ENCODE results near the gene TRIM36. TPM values are rescaled to one million over a fixed set of nuclear protein-coding genes. Genes with fewer than 3 reads are reported as not detected.

The TRIM36 gene
- total and polyA plus RNA-seq, 2 of the 8 experiments (the other 6 are each of a cell fraction or from before 2014, with no cell fraction given) = 8.5 to 14.1 TPM

- no peaks in the 10 kb centered on the region for H4K20me1 ChIP-seq (replicated peaks in 1 of 2; ENCODE audit: control insufficient read depth in 1 of 2, insufficient read depth in 2 of 2, low read length in 2 of 2)
- H4K91ac ChIP-seq (replicated peaks; ENCODE audit: insufficient read length, low read length) = no peak overlapping the region
- no peak overlapping the region for H2BK12ac ChIP-seq (ENCODE audit: low read depth, low read length)
- WGBS, 2 experiments (ENCODE audit: extremely low coverage in 1 of 2, insufficient coverage in 1 of 2, insufficient read length in 1 of 2, insufficient replicate concordance in 2 of 2, low coverage in 1 of 2, low lambda C conversion rate in 2 of 2, missing lambda C conversion rate in 1 of 2) = 84% methylated on average over 6 of the region's 6 CpGs; no CpG with 5 or more reads in 1 of the 2 experiments
- H3K9ac ChIP-seq (replicated peaks in 1 of 4; ENCODE audit: extremely low read depth in 1 of 4, low read depth in 3 of 4, low read length in 3 of 4) = no peak overlapping the region
- no peak overlapping the region for H3K4me2 ChIP-seq (ENCODE audit: insufficient read depth in 1 of 2, low read depth in 2 of 2, low read length in 2 of 2)
- H2BK5ac ChIP-seq (ENCODE audit: low read depth, low read length) = no peak overlapping the region
- no peaks in the 10 kb centered on the region for H3K36me3 ChIP-seq (ENCODE audit: control insufficient read depth in 2 of 4, insufficient read depth in 4 of 4, low read length in 3 of 4)
- no peaks in the 10 kb centered on the region for H3K23me2 ChIP-seq (ENCODE audit: low read depth, low read length)
- H3K79me1 ChIP-seq (ENCODE audit: low read depth, low read length) = no peaks in the 10 kb centered on the region
- peaks cover 0 to 2% (median 1%) of the 10 kb centered on the region in 4 experiments; a peak in 2 of 7 replicates for H3K4me1 ChIP-seq (replicated peaks in 1 of 4; ENCODE audit: control insufficient read depth in 3 of 4, insufficient read depth in 4 of 4, low read length in 3 of 4)
- no peak for FAIRE-seq
- no peak overlapping the region for H3K4me3 ChIP-seq (ENCODE audit: extremely low read depth in 1 of 4, insufficient read depth in 2 of 4, low read depth in 3 of 4, low read length in 4 of 4)
- DNase-seq (ENCODE audit: low read depth in 1 of 2, low spot score in 2 of 2) = no peak
- no peak overlapping the region for H3K23ac ChIP-seq (ENCODE audit: insufficient read length)
- H3K14ac ChIP-seq (ENCODE audit: insufficient read length) = no peak overlapping the region
- no peak overlapping the region for H3K4ac ChIP-seq (replicated peaks; ENCODE audit: insufficient read length, low read depth, low read length)
- POLR2A ChIA-PET (ENCODE audit: partially characterized antibody) = interaction anchor here (1.1 kb wide), 1 partner anchor 40 kb away, joined by 3 read pairs; no protein-coding TSS in a partner anchor
- no peaks in the 10 kb centered on the region for H3K27me3 ChIP-seq (replicated peaks in 1 of 4; ENCODE audit: control insufficient read depth in 3 of 4, extremely low read depth in 1 of 4, insufficient read depth in 3 of 4, low read length in 3 of 4)
- H2AK5ac ChIP-seq (ENCODE audit: low read depth, low read length) = no peak overlapping the region
- no peak overlapping the region for H2BK20ac ChIP-seq (ENCODE audit: low read length)
- H2AFZ ChIP-seq (ENCODE audit: low read length) = no peak overlapping the region
- H3K18ac ChIP-seq (ENCODE audit: extremely low read depth, low read length) = no peak overlapping the region
- no peak overlapping the region for H2BK120ac ChIP-seq (replicated peaks; ENCODE audit: low read depth, low read length)
- H4K8ac ChIP-seq (ENCODE audit: extremely low read depth, insufficient read depth, low read length) = no peak overlapping the region
- H3K79me2 ChIP-seq (ENCODE audit: control insufficient read depth in 1 of 2, insufficient read depth in 2 of 2, low read length in 2 of 2) = no peaks in the 10 kb centered on the region
- H4K5ac ChIP-seq (ENCODE audit: insufficient read length, low read depth, low read length) = no peak overlapping the region
- CTCF ChIA-PET (ENCODE audit: partially characterized antibody) = interaction anchor here (1.1 to 1.7 kb wide), 5 partner anchors 12 to 494 kb away, joined by 3 to 9 read pairs (median 4); partner anchors contain the start of gene TRIM36
- no peak overlapping the region for H3K56ac ChIP-seq (replicated peaks; ENCODE audit: insufficient read length, low read depth, low read length)
- no peaks in the 10 kb centered on the region for H3K9me3 ChIP-seq (ENCODE audit: insufficient read depth in 2 of 2, low read depth in 1 of 2, low read length in 1 of 2)
- no peak overlapping the region for H2BK15ac ChIP-seq (ENCODE audit: low read length)
- no peak overlapping the region for H3K27ac ChIP-seq (ENCODE audit: low read depth, low read length)
- TF ChIP-seq SP2 (IDR thresholded peaks at IDR 0.05; ENCODE audit: low read length) = no peak
- no peak for TF ChIP-seq ATF2 (IDR thresholded peaks at IDR 0.05; ENCODE audit: low read length)
- no peak for TF ChIP-seq NANOG (IDR thresholded peaks at IDR 0.05; ENCODE audit: insufficient read depth, low read depth, low read length, poor library complexity, severe bottlenecking)
- TF ChIP-seq JUND (IDR thresholded peaks at IDR 0.05; ENCODE audit: low read length) = no peak
- TF ChIP-seq KDM1A (IDR thresholded peaks at IDR 0.05; ENCODE audit: borderline replicate concordance, low read length) = no peak
- no peak for TF ChIP-seq FOSL1 (IDR thresholded peaks at IDR 0.05; ENCODE audit: insufficient read depth, low read depth, low read length)
- TF ChIP-seq EP300 (IDR thresholded peaks at IDR 0.05; ENCODE audit: borderline replicate concordance in 1 of 2, low read depth in 2 of 2, low read length in 2 of 2) = no peak
- no peak for TF ChIP-seq HDAC6 (IDR thresholded peaks at IDR 0.05; ENCODE audit: low read depth, low read length)
- no peak for TF ChIP-seq BCL11A (IDR thresholded peaks at IDR 0.05; ENCODE audit: low read depth in 2 of 2, low read length in 2 of 2)
- TF ChIP-seq BRCA1 (IDR thresholded peaks at IDR 0.05; ENCODE audit: low read depth, low read length) = no peak
- TF ChIP-seq CHD2 (IDR thresholded peaks at IDR 0.05; ENCODE audit: low read length) = no peak
- TF ChIP-seq SP4 (IDR thresholded peaks at IDR 0.05; ENCODE audit: low read length) = no peak
These were observed 69.3 kb downstream of the TRIM36 start for GRCh38 chr5:115100319-115100955.
